Activated T-helper 1 cell treated with anti-CD3 and anti-CD28 coated beads, Interleukin-12 subunit alpha, Interleukin-12 subunit beta, Interleukin-2, Interleukin-4 antibody, amounts not matched to agents 30 ng/mL and 10 ng/mL and 1 ng/mL, durations not matched to agents 14 hours and 24 hours and 36 hours (primary cell): ENCODE results near the gene HMGN4. TPM values are rescaled to one million over a fixed set of nuclear protein-coding genes. Genes with fewer than 3 reads are reported as not detected.

Experiments used
- DNase-seq: peaks from one replicate; pipeline ENCODE4 v3.0.0; 2021; ENCODE audit warnings: low spot score
- H3K27ac Mint-ChIP-seq: one replicate; pipeline ENCODE4 v1.8.0; 2021; ENCODE audit warnings: mild to moderate bottlenecking, mixed read lengths
- H3K27me3 Mint-ChIP-seq: one replicate; pipeline ENCODE4 v1.8.0; 2022; ENCODE audit warnings: mild to moderate bottlenecking, moderate library complexity, mixed read lengths; ENCODE audit not compliant: insufficient read depth
- H3K36me3 Mint-ChIP-seq: one replicate; pipeline ENCODE4 v1.8.0; 2021; ENCODE audit warnings: low read depth, mixed read lengths
- H3K4me1 Mint-ChIP-seq: one replicate; pipeline ENCODE4 v1.8.0; 2021; ENCODE audit warnings: low read depth, mixed read lengths
- H3K4me3 Mint-ChIP-seq: one replicate; pipeline ENCODE4 v1.8.0; 2021; ENCODE audit warnings: mild to moderate bottlenecking, moderate library complexity, mixed read lengths
- H3K9me3 Mint-ChIP-seq: one replicate; pipeline ENCODE4 v1.8.0; 2021; ENCODE audit warnings: mixed read lengths
- intact Hi-C: fragments of 100-400 bp; cut with micrococcal nuclease; formaldehyde crosslinking; loops from one replicate; pipeline ENCODE4 v1.15.1; 2024
- total RNA-seq: library from RNA; stranded (reverse); gene quantifications from 2 replicates; pipeline ENCODE4 v1.2.3, GENCODE V29; 2022

Gene HMGN4
- total RNA-seq, 1 donor from 2014 or later, result 77.6 TPM

GRCh38 chr6:26556263-26557070 lies 18.3 kb downstream of the HMGN4 start:
- no peak for DNase-seq
- Mint-ChIP-seq H3K4me3 (peak overlapping the region; percentile 15), H3K27me3 (peaks cover 8% of the 10 kb centered on the region), H3K36me3 (no peaks in the 10 kb centered on the region), H3K27ac (peak overlapping the region; percentile 60), H3K4me1 (peaks cover 6% of the 10 kb centered on the region), H3K9me3 (no peaks in the 10 kb centered on the region)
- intact Hi-C loops, result loop anchor here (5.0 to 10.0 kb wide), 2 partner anchors 918 to 1131 kb away; partner anchors contain the start of gene ZNF184

DNA sequence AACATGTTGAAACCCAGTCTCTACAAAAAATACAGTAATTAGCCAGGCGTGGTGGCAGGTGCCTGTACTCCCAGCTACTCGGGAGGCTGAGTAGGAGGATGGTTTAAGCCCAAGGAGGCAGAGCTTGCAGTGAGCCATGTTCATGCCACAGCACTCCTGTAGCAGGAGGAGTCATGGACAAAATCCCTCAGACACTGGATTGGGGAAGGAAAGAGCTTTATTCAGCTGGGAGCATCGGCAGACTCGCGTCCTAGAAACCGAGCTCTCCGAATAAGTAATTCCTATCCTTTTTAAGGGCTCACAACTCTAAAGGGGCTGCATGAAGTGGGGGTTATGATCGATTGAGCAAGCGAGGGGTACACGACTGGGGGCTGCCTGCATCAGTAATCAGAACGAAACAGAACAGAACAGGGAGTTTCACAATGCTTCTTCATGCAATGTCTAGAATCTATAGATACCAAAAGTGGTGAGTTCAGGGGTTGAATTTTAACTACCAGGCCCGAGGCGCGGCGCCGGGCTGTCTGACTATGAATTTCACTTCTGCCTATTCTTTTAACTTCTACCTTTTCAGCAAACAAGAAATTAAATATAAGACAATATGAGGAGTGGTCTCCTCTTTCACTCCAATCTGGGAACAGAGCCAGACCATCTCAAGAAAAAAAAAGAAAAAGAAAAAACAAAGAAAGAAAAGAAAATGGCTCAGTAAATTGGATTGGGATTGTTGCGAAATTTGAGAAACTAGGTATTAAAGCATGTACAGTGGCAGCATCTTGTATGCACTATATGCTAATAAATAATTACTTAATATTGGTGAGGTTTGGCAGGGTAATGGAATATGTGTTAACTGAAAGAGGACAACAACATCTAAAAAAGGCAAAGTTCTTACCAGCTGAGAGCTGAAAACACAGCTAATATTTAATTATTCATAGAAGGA lies 23.6 kb downstream of the HMGN4 start:
- Mint-ChIP-seq H3K4me3 (no peak overlapping the region), H3K27me3 (peaks cover 9% of the 10 kb centered on the region), H3K36me3 (no peaks in the 10 kb centered on the region), H3K27ac (no peak overlapping the region), H3K9me3 (no peaks in the 10 kb centered on the region), H3K4me1 (peaks cover 10% of the 10 kb centered on the region)
- intact Hi-C loops, result no loop called here
- DNase-seq, result no peak

DNA sequence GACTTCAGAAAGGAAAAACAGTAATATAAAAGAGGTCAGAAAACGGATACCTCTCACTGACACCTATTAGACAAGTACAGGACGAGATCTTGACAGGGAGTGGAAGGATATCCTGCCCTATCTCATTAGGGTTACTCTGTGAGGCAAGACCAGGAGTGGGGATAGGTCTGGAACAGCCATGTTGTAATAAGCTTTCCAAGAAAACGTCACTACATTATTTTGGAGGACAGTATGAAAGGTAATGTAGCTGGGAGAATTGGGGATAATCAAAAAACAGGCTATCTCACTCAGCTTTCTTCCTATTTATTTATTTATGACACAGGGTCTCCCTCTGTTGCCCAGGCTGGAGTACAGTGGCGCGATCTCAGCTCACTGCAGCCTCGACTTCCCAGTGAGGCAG lies 25.3 kb downstream of the HMGN4 start:
- Mint-ChIP-seq H3K27me3 (peaks cover 7% of the 10 kb centered on the region), H3K27ac (no peak overlapping the region), H3K4me1 (peaks cover 17% of the 10 kb centered on the region), H3K36me3 (peaks cover under 1% of the 10 kb centered on the region), H3K9me3 (no peaks in the 10 kb centered on the region), H3K4me3 (no peak overlapping the region)
- intact Hi-C loops, result no loop called here
- no peak for DNase-seq

DNA sequence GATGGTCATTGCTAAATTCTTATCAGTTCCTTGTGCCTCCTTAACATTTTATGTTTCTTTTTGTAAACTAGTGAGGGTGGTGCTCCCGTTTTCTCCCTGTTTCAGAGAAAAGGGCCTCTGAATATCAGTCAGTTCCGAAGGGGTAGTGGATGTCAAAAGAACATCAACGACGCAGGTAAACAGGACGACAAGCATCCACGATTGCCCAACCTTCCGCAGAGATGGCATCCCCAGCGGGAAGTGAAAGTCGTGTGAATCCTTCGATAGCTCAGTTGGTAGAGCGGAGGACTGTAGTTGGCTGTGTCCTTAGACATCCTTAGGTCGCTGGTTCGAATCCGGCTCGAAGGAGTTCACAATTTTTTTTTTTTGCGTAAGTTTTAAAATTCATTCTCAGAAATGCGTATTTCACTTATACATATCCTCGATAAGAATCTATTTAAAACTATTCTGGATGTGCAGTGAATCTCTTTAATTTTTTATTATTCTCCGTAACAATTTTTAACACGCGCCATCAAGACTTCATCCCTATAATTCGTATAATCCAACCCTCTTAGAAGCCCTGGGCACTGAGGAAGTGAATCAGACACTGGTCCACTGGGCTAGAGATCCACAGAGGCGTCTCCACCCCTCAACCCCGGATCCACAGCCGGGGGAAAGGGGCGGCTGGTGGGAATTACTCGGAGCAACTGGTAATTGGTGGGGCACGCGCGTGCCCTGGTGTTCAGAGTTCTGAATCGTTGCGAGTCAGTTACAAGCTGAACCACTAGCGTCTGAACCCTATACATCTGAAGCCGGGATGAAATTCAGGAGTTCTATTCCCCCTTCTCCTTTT lies 30.7 kb downstream of the HMGN4 start:
- peaks cover 47% of the 10 kb centered on the region for H3K4me1 Mint-ChIP-seq
- peaks cover 5% of the 10 kb centered on the region for H3K27me3 Mint-ChIP-seq
- intact Hi-C loops, result loop anchor here (1.0 kb wide), 7 partner anchors 8 to 241 kb away; partner anchors contain the start of gene ABT1
- peak overlapping the region; percentile 98 for H3K27ac Mint-ChIP-seq
- DNase-seq, result peak; percentile 94
- peaks cover 2% of the 10 kb centered on the region for H3K36me3 Mint-ChIP-seq
- peak overlapping the region; percentile 93 for H3K4me3 Mint-ChIP-seq
- H3K9me3 Mint-ChIP-seq, result no peaks in the 10 kb centered on the region

GRCh38 chr6:26569433-26569764 lies 31.2 kb downstream of the HMGN4 start:
- Mint-ChIP-seq H3K27ac (no peak overlapping the region), H3K9me3 (no peaks in the 10 kb centered on the region), H3K27me3 (peaks cover 5% of the 10 kb centered on the region), H3K4me3 (peak overlapping the region; percentile 93), H3K4me1 (peaks cover 47% of the 10 kb centered on the region), H3K36me3 (peaks cover 2% of the 10 kb centered on the region)
- intact Hi-C loops, result no loop called here
- DNase-seq, result no peak

DNA sequence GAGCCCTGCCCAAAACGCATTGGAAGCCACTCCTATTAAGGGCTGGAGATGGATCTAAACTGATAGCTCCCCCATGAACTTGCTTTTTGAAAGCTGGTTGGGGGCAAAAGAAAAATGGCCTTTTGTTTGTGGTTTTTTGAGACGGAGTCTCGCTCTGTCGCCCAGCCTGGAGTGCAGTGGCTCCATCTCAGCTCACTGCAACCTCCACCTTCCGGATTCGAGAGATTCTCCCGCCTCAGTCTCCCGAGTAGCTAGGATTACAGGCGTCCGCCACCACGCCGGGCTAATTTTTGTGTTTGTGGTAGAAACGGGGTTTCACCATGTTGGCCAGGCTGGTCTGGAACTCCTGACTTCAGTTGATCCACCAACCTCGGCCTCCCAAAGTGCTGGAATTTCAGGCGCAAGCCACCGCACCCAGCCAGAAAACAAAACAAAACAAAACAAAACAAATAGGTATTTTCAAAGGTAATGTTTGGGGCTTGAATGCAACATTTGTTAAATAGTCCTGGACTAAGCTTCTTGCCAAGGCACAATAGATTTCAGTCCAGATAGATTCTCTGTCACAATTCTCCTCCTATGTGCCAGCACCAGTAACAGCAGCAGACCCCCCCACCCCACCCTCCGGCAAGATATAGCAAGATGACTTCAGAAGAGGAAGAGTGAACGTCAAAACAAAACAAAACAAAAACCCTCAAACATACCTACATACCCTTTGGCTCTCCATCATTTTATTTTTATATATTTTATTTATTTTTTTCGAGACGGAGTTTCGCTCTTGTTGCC lies 32.1 kb downstream of the HMGN4 start:
- Mint-ChIP-seq H3K27ac (no peak overlapping the region), H3K9me3 (no peaks in the 10 kb centered on the region), H3K27me3 (peaks cover 4% of the 10 kb centered on the region), H3K4me3 (no peak overlapping the region), H3K4me1 (peaks cover 44% of the 10 kb centered on the region), H3K36me3 (peaks cover 2% of the 10 kb centered on the region)
- no peak for DNase-seq
- intact Hi-C loops, result loop anchor here (5.0 kb wide), 1 partner anchor 1182 kb away; no protein-coding TSS in a partner anchor

- Mint-ChIP-seq H3K36me3 (peaks cover 2% of the 10 kb centered on the region), H3K4me1 (peaks cover 51% of the 10 kb centered on the region), H3K27me3 (peaks cover 9% of the 10 kb centered on the region), H3K9me3 (no peaks in the 10 kb centered on the region), H3K4me3 (peak overlapping the region; percentile 86), H3K27ac (peak overlapping the region; percentile 80)
- DNase-seq, result peak; percentile 24
- intact Hi-C loops, result loop anchor here (1.0 to 5.0 kb wide), 3 partner anchors 24 to 1181 kb away; no protein-coding TSS in a partner anchor
These were observed 33.6 kb downstream of the HMGN4 start for GRCh38 chr6:26571592-26572296.

DNA sequence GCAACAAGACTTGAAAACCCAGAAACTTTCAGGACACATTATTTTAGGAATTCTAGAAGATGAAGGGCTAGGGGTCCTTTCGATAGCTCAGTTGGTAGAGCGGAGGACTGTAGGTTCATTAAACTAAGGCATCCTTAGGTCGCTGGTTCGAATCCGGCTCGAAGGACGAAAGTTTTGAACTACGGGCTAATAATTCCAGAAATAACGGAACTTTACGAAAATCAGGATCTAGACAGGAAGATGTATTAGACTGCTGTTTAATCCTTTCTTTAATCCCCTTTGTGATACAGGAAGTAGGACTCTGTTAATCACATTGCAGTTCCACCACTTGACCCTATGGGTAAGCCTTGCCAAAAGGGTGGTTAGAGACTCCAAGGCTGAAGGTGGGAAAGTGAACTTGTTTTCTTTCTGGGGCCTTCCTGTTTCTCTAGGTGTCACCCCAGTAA lies 37.4 kb downstream of the HMGN4 start:
- no peaks in the 10 kb centered on the region for H3K36me3 Mint-ChIP-seq
- no peak for DNase-seq
- peaks cover 12% of the 10 kb centered on the region for H3K27me3 Mint-ChIP-seq
- no peak overlapping the region for H3K27ac Mint-ChIP-seq
- peaks cover 16% of the 10 kb centered on the region for H3K9me3 Mint-ChIP-seq
- no peak overlapping the region for H3K4me3 Mint-ChIP-seq
- H3K4me1 Mint-ChIP-seq, result peaks cover 42% of the 10 kb centered on the region
- intact Hi-C loops, result no loop called here

GRCh38 chr6:26576407-26576843 lies 38.3 kb downstream of the HMGN4 start:
- intact Hi-C loops, result no loop called here
- Mint-ChIP-seq H3K4me3 (peak overlapping the region; percentile 84), H3K4me1 (peaks cover 47% of the 10 kb centered on the region), H3K36me3 (no peaks in the 10 kb centered on the region), H3K27me3 (peaks cover 15% of the 10 kb centered on the region), H3K27ac (no peak overlapping the region), H3K9me3 (peaks cover 16% of the 10 kb centered on the region)
- no peak for DNase-seq

DNA sequence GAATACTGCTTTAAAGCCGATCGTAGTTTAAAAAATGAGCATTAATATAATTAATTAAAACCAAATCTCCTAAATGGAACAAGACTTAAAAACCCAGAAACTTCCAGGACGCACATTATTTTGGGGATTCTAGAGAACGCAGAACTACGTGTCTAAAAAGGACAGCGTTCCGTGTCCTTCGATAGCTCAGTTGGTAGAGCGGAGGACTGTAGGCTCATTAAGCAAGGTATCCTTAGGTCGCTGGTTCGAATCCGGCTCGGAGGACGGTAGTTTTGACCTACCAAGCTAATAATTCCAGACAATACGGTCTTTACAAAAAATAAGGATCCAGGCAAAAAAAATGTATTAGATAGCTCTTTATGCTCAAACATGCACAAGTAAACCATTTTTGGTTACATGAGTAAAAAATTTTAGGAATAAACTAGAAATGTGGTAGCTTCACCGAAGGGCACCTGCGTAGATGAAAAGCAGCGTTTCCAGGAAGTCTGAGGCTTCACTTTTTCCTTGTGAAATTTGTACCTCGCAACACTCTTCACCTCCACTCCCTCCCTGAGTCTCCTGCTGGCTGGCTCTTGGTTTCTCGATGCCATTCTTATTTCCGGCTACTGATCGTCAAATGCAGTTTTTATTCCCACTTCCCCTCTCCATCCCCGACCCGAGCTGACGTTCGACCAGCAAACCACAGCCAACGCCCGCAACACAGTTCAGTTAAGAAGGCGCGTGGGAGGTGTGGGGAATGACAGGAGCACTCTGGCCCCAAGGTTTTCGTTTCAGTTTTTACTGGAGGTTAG lies 39.0 kb downstream of the HMGN4 start:
- Mint-ChIP-seq H3K36me3 (no peaks in the 10 kb centered on the region), H3K27ac (peak overlapping the region; percentile 83), H3K9me3 (peaks cover 16% of the 10 kb centered on the region), H3K4me1 (peaks cover 42% of the 10 kb centered on the region), H3K4me3 (peak overlapping the region; percentile 84), H3K27me3 (peaks cover 17% of the 10 kb centered on the region)
- DNase-seq, result peak; percentile 36
- intact Hi-C loops, result loop anchor here (1.0 kb wide), 2 partner anchors 9 to 19 kb away; partner anchors contain the start of gene ABT1
